Loucy (cell line): ENCODE results near the gene HS3ST2.

ENCODE experiments used
- H2AFZ ChIP-seq: fragments of 200-600 bp; sonication (generic); 2 replicates; pipeline ENCODE4 v1.6.0; 2016; ENCODE audit warnings: antibody characterized with exemption, mild to moderate bottlenecking, low read length, moderate library complexity
- H3F3A ChIP-seq: fragments of 200-600 bp; 2 replicates; pipeline ENCODE4 v1.6.0; 2016; ENCODE audit warnings: antibody characterized with exemption, low read depth, mild to moderate bottlenecking
- H3K27me3 ChIP-seq: fragments of 200-600 bp; sonication (generic); 2 replicates; pipeline ENCODE4 v1.6.1; 2014; ENCODE audit warnings: low read length, mild to moderate bottlenecking; ENCODE audit not compliant: insufficient read depth, poor library complexity, severe bottlenecking
- H3K36me3 ChIP-seq: fragments of 200-600 bp; sonication (generic); 2 replicates; pipeline ENCODE4 v1.6.1; 2016; ENCODE audit warnings: low read length; ENCODE audit not compliant: insufficient read depth
- H3K4me1 ChIP-seq: fragments of 200-600 bp; sonication (generic); 2 replicates; pipeline ENCODE4 v1.5.1; 2014; ENCODE audit warnings: low read length, mild to moderate bottlenecking; ENCODE audit not compliant: insufficient read depth, poor library complexity, severe bottlenecking
- H3K4me2 ChIP-seq: fragments of 200-600 bp; sonication (generic); 2 replicates; pipeline ENCODE4 v1.6.0; 2014; ENCODE audit warnings: antibody characterized with exemption, low read length, low read depth, mild to moderate bottlenecking; ENCODE audit not compliant: poor library complexity, severe bottlenecking
- H3K4me3 ChIP-seq: fragments of 200-600 bp; sonication (generic); 2 replicates; pipeline ENCODE4 v1.5.1; 2014; ENCODE audit warnings: low read length, mild to moderate bottlenecking, mixed read lengths; ENCODE audit not compliant: poor library complexity, severe bottlenecking
- H3K79me2 ChIP-seq: fragments of 200-600 bp; sonication (generic); 2 replicates; pipeline ENCODE4 v1.6.1; 2014; ENCODE audit warnings: low read length; ENCODE audit not compliant: insufficient read depth
- H3K9ac ChIP-seq: fragments of 200-600 bp; sonication (generic); 2 replicates; pipeline ENCODE4 v1.6.0; 2014; ENCODE audit warnings: mild to moderate bottlenecking, low read depth, low read length, moderate library complexity; ENCODE audit not compliant: poor library complexity, severe bottlenecking
- H3K9me2 ChIP-seq: fragments of 200-600 bp; sonication (generic); replicated peaks from 2 replicates; pipeline ENCODE4 v1.6.1; 2016; ENCODE audit warnings: low read depth, low read length, mixed read lengths
- H3K9me3 ChIP-seq: fragments of 200-600 bp; sonication (generic); 2 replicates; pipeline ENCODE4 v1.6.1; 2014; ENCODE audit warnings: mild to moderate bottlenecking, antibody characterized with exemption, low read length, low read depth; ENCODE audit not compliant: insufficient read depth
- H4K20me1 ChIP-seq: fragments of 200-600 bp; sonication (generic); 2 replicates; pipeline ENCODE4 v1.6.0; 2014; ENCODE audit warnings: antibody characterized with exemption, low read length, mild to moderate bottlenecking; ENCODE audit not compliant: insufficient read depth, poor library complexity, severe bottlenecking
- CTCF ChIP-seq: fragments of 200-600 bp; sonication (generic); conservative IDR thresholded peaks from 2 replicates; pipeline ENCODE4 v1.5.1; 2014; ENCODE audit warnings: mild to moderate bottlenecking, antibody characterized with exemption, low read length
- EZH2phosphoT487 ChIP-seq: fragments of 200-600 bp; IDR thresholded peaks from 2 replicates; pipeline ENCODE4 v1.6.1; 2018; ENCODE audit warnings: antibody characterized with exemption, mild to moderate bottlenecking, moderate library complexity, borderline replicate concordance

HS3ST2 gene

GRCh38 chr16:22813948-22814710, at the start of gene HS3ST2:
HS3ST2 (plus strand) TSS chr16:22814162; CDS start chr16:22814611, 449 bp downstream.
- Histone ChIP-seq H3K4me1 (peaks cover 4% of the 10 kb centered on the region), H3K9ac (no peak within 1 kb of the TSS), H3K27me3 (no peaks in the 10 kb centered on the region), H4K20me1 (no peaks in the 10 kb centered on the region), H3K4me2 (no peak within 1 kb of the TSS), H3K9me3 (no peaks in the 10 kb centered on the region), H3K36me3 (no peaks in the 10 kb centered on the region), H3F3A (no peaks in the 10 kb centered on the region), H3K9me2 (no peaks in the 10 kb centered on the region), H3K4me3 (no peak within 1 kb of the TSS), H3K79me2 (no peaks in the 10 kb centered on the region), H2AFZ (no peak within 1 kb of the TSS)
- no peak for TF ChIP-seq CTCF
- TF ChIP-seq EZH2phosphoT487 = no peak

- no peak overlapping the region for H3K9ac ChIP-seq
- no peak overlapping the region for H3K4me2 ChIP-seq
- no peaks in the 10 kb centered on the region for H3K9me3 ChIP-seq
- no peaks in the 10 kb centered on the region for H3K9me2 ChIP-seq
- H3F3A ChIP-seq = no peaks in the 10 kb centered on the region
- H3K4me1 ChIP-seq = peaks cover 8% of the 10 kb centered on the region
- no peaks in the 10 kb centered on the region for H4K20me1 ChIP-seq
- H2AFZ ChIP-seq = no peak overlapping the region
- H3K79me2 ChIP-seq = no peaks in the 10 kb centered on the region
- TF ChIP-seq CTCF = no peak
- no peak for TF ChIP-seq EZH2phosphoT487
- H3K27me3 ChIP-seq = no peaks in the 10 kb centered on the region
- H3K36me3 ChIP-seq = no peaks in the 10 kb centered on the region
- no peak overlapping the region for H3K4me3 ChIP-seq
Observed at GRCh38 chr16:22764662-22765327, 49.2 kb upstream of the HS3ST2 start.

- Histone ChIP-seq H4K20me1 (no peaks in the 10 kb centered on the region), H3K4me1 (peaks cover 8% of the 10 kb centered on the region), H3K27me3 (no peaks in the 10 kb centered on the region), H3K4me3 (no peak overlapping the region), H3K9ac (no peak overlapping the region), H3F3A (no peaks in the 10 kb centered on the region), H3K36me3 (no peaks in the 10 kb centered on the region), H3K9me3 (no peaks in the 10 kb centered on the region), H3K4me2 (no peak overlapping the region), H2AFZ (no peak overlapping the region), H3K9me2 (no peaks in the 10 kb centered on the region), H3K79me2 (no peaks in the 10 kb centered on the region)
- TF ChIP-seq CTCF = no peak
- no peak for TF ChIP-seq EZH2phosphoT487
Observed at GRCh38 chr16:22765479-22765878, 48.5 kb upstream of the HS3ST2 start.
